GM18870 (cell line): Measurements from ENCODE around the gene COBLL1.
"Not testable (repeated sequence)": the region's sequence is repeated elsewhere in the genome, so short reads cannot be mapped to it uniquely, and the experiment has no call there.

Source experiments
- ATAC-seq: cut with Tn5 transposase; IDR thresholded peaks from one replicate; pipeline ENCODE4 v1.9.1; 2021; ENCODE audit warnings: moderate library complexity; ENCODE audit not compliant: unreplicated experiment

COBLL1 gene

DNA sequence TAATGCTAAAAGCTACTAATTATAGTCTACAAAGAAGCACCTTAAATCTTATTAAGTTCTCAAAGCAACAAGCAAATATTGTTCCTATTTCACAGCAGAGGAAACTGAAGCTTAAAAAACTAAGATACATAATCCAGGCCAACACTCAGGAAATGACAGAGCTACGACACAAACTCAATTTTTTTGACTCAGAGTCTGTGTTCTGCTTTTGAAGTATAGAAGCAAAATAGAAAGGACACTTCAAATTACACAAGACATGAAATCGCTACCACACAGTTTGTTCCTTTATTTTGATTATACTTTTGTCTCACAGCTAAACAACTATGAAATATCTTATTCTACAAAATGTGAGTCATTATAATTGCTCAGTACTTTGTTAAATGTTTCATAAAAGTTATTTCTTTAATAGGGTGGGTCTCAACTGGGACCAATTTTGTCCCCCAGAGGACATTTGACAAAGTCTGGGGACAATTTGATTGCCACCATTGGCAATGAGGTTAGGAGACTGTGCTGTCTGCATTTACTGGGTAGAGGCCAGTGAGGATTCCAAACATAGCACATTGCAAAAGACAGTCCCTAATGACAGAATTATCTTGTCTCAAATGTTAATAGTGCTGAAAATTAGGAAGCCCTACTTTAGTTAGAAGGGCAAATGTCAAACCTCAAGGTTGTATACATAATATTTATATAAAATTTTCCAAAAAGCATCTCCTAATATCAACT is 118.8 kb downstream of the COBLL1 start:
- no peak for ATAC-seq

- no peak for ATAC-seq
Observed at GRCh38 chr2:164721430-164721829, 120.2 kb downstream of the COBLL1 start.

DNA sequence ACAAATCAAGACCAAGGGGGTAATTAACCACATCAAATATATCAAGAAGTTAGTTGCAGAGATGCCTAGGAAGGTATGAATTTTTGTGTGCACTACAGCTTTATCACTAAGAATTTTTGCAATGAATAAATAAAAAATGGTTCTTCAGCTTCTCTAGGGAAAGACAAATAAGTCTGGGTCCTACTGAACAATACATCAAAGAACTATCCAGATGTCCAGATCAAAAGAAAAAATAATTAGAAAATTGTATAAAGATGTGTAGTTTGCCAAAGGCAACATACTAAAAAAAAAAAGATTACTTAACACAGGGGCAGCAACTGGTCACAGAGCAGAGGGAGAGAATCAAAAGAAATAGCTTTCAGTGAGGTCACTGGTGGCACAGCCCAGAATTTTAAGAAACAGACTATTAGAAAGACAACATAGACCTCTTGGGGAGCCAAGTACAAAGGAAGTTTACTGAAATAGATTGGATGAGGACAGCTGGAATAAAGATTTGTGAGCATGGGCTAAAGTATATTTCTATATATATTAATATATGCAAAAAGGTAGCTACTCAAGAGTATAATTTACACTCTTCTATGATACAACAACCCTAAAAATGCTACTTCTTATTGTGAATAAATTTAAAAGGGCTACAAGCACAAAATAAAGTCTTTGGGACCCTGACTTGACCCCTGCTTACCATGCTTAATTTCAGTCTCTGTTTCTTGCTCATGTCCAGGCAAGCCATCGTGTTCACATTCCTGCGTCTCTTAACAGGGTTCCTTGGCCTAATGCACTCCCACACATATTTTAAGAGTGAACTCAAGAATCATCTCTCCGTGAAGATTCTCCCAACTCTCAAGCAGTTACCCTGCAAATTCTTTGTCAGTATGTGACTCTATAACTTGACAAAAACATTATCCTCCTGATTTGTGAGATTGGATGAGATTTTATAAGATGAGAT is 121.4 kb downstream of the COBLL1 start:
- ATAC-seq, result no peak

DNA sequence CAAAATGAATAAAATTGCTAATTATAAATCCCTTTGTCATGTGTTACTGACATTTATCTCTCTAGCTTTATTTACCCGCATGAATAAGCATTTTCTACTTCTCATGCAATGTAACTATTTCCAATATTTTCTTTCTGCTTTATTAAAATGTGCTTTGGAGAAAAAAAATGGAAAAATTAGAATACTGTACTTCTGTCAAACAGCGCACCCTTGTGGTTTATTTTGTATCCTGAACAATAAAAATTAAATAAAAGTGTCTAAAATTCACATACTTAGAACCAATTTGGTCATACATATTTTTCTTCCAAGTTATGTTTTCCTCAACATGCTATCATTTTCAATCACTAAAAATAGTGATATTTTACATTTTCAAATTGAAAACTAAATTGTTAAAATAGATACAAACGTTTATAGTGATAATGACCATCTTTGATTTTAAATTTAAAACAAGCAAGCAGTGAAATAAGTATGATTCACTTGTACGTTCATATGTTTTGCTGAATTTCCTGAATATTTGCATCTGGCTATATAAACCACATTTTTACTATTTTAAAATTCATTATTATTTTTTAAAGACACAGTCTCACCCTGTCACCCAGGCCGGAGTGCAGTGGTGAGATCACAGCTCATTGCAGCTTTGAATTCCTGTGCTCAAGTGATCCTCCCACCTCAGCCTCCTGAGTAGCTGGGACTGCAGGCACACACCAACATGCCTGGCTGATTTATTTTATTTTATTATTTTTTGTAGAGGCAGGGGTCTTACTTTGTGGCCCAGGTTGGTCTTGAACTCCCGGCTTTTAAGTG is 124.4 kb downstream of the COBLL1 start:
- ATAC-seq, result no peak

DNA sequence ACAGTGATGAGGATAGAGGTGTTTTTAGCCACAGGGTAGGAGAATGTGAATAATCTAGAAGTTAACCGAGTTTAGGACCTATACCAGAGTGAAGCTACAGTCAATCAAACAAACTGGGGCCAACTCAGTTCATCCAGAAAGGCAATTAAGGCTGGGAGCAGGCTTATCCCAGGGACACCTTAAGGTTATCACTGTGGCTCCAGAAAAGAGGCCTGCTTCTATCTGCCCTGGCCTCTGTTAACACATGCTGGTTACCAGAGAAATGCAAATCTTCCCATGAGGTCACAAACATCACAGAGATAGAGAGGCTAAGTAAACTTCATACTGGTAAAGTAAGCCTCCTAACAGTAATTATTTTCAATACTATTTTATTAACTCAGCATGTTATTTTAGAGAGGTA is 127.2 kb downstream of the COBLL1 start:
- no peak for ATAC-seq

DNA sequence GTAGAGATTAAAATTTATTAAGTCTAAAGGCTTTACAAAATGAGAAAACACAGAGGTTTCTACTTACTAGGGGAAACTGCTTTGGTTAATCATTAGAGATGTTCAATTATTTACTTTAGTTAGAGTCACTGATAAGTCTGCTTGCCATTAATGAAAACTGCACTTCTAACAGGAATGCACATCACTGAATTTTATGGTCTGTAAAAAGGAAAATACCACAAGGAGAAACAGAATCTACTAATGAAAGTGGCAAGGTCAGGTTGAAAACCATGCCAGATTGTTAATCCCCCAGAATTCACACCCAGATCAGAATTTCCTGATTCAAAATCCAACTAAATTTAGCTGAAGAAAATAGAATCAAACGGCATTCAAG is 129.9 kb downstream of the COBLL1 start:
- ATAC-seq, result peak; percentile 55

GRCh38 chr2:164710837-164711765 is 130.5 kb downstream of the COBLL1 start:
- ATAC-seq, result peak; percentile 51

DNA sequence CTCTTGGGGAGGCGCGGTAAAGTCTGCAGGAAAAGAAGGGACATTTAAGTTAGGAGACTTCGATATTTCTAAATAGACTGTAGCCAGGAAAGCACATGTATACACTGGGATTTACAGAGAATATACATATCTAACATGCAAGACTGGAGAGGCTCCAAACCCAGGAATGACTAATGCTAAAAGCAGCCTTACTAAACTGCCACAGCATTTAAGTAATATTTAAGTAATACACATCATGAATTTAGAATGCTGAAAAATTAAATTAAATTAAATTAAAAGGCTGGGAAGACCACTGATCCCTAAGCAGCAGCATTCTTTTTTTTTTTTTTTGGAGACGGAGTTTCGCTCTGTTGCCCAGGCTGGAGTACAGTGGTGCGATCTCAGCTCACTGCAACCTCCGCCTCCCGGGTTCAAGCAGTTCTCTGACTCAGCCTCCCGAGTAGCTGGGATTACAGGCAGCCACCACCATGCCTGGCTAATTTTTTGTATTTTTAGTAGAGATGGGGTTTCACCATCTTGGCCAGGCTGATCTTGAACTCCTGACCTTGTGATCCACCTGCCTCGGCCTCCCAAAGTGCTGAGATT is 131.3 kb downstream of the COBLL1 start:
- ATAC-seq, result not testable (repeated sequence)

GRCh38 chr2:164706522-164706921 is 135.1 kb downstream of the COBLL1 start:
- ATAC-seq, result no peak

DNA sequence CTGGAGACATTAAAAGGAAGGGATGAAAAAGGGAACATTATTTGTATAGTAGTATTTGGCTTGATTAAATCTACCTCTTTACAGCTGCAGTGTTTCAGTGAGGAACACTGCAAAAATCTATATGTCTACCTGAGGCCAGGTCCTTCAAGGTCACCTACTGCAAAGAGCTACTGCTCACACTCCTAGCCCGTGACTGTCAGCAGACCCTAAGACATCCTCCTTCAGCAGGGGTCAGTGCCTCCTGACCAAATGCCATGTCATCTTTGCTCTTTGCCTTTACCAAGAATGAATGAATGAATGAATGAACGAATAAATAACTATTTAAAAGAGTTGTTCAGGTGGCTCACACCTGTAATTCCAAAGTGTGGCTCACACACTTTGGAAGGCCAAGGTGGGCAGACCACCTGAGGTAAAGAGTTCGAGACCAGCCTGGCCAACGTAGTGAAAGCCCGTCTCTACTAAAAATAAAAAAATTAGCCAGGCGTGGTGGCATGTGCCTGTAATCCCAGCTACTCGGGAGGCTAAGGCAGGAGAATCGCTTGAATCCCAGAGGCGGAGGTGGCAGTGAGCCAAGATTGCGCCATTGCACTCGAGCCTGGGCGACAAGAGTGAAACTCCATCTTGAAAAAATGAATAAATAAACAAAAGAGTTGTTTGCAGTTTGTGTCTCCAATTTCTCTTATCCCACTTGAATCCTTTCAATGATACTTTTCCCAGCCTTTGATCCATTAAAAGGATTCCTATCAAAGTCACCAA is 136.0 kb downstream of the COBLL1 start:
- no peak for ATAC-seq

DNA sequence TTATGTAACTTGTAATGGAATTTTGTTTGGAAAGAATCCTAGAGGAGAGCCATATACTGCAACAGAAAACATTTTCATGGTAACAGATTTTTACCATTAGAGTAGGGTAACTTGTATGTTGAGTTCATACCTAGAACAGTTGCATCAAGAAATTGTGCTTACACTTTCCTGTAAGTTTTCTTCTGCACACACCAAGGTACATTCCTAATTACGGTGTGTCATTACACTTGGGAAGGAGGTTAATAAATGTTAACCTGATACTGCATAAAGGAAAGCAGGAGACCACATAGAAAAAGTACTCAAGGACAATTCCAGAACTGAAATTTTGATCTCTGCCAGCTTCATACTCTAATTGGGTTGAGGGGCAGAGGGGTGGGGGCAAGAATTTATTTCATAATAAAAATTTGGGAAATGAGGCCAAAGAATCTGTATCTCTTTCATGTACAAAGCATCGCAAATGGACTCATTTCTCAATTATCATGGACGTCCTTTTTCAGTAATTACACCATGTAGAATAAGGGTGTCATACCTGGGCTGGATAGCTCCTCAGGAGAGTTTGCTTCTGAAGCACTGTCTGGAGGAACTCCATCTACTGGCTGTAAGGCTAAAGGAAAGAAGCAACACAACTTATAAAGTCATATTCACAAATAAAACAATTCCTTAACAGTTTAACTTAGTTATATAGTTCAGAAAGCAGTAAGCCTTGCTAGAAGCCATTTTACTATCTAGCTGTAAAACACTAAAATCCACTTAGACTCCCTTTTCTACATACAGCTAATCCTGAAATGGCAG is 137.5 kb downstream of the COBLL1 start:
- ATAC-seq, result no peak

- ATAC-seq, result no peak
Observed at GRCh38 chr2:164701565-164701964, 140.1 kb downstream of the COBLL1 start.

- no peak for ATAC-seq
Observed at GRCh38 chr2:164700390-164700789, 141.2 kb downstream of the COBLL1 start.

GRCh38 chr2:164697688-164698461 is 143.7 kb downstream of the COBLL1 start:
- no peak for ATAC-seq

GRCh38 chr2:164696634-164697033 is 145.0 kb downstream of the COBLL1 start:
- ATAC-seq, result no peak

GRCh38 chr2:164694275-164694695 is 147.3 kb downstream of the COBLL1 start:
- no peak for ATAC-seq

GRCh38 chr2:164693834-164694233 is 147.8 kb downstream of the COBLL1 start:
- no peak for ATAC-seq

GRCh38 chr2:164693390-164693789 is 148.2 kb downstream of the COBLL1 start:
- ATAC-seq, result no peak
